GM12872 (cell line): Measurements from ENCODE around the gene ALDH1A1.

ENCODE experiments used
- CTCF ChIP-seq: IDR thresholded peaks from 3 replicates; pipeline ENCODE4 v1.5.1; 2011; ENCODE audit warnings: low read depth, mild to moderate bottlenecking, low read length, moderate library complexity; ENCODE audit not compliant: insufficient read depth

ALDH1A1 gene

GRCh38 chr9:72955126-72955455, 2.2 kb upstream of the ALDH1A1 start:
- no peak for TF ChIP-seq CTCF

- TF ChIP-seq CTCF, result no peak
These were observed 1.7 kb upstream of the ALDH1A1 start for GRCh38 chr9:72954431-72955125.

DNA sequence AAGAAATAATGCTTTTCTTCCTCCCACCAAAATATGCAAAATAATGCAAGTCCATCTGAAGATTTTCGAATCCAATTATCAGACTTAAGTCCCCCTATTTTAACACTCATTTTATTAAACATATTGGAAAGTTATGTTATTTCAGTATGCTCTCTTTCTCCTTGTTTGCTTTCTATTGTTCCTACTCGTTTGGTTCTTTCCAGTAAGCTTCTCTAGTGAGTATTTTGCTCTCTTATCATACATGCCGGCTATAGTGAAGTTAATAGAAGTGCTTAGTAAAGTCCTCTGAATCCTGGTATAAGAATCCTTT, 517 bp downstream of the ALDH1A1 start:
- TF ChIP-seq CTCF, result no peak

DNA sequence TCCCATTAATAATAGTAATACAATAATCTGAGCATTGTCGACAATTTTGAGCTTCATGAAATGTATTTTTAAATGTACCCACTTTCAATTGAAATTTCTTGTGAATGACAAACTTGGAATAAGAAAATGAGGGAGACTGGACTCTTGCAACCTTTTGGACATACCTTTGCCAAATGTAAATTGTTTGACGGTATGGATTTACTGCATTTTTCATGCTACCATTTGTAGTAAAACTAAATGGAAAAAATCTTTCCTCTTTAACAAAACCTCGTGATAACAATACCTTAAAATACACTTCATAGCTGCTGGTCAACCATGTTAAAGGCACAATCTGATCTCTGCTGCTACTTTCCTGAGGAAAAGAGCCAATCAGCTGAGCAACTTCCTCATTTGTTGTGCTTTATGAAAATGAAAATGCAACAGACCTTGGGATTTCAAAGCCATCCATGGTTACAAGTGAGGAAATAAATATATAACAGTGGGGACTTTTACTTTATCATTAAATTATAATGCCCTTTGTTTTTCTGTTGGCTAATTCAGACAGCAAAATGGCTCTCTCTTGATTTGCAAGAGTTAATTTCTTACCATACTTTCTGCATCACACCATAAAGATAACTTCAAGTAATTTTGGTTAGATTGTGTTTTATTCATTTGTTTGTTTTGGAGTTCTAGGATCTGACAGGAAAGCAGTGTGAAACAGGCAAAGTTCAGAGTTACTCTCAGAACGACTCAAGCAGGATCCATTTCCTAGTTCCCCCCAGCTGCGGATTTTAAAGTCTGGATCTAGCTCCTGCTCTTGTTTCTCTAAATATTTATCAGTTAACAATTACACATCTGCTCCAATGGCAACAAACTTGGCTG, 1.1 kb downstream of the ALDH1A1 start:
- TF ChIP-seq CTCF, result no peak

DNA sequence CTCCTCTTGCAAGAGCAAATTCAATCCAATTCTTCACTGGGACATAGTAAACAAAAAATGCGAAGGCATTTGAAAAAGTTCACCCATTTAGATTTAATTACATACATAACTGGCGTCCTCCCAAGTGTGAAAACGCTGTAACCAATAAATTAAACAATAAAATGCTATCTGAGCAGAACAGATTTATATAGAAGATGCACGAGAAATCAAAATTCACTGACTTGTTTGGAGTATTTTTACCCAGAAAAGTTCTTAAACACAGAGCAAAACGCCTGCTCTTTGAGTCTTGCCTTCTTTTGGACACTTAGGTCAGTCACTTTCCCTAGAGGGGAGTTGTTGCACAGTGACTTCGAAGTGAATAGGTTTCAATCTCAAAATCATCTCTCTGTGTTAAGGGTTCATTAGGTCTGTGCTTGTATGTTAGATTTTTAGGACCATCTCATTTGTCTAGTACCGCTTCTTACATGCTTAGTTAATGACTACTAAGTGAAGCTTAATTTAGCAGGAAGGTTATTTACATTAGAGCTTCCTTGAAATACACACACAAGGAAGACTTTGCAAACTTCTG, 1.9 kb downstream of the ALDH1A1 start:
- TF ChIP-seq CTCF, result no peak

- no peak for TF ChIP-seq CTCF
These were observed 2.9 kb downstream of the ALDH1A1 start for GRCh38 chr9:72949918-72950325.

GRCh38 chr9:72949244-72949582, 3.6 kb downstream of the ALDH1A1 start:
- no peak for TF ChIP-seq CTCF
